ENCODE results near the gene COLEC12. TPM values are rescaled to one million over a fixed set of nuclear protein-coding genes. Genes with fewer than 3 reads are reported as not detected.

COLEC12 gene
- total RNA-seq, 2 donors from 2014 or later = not detected

DNA sequence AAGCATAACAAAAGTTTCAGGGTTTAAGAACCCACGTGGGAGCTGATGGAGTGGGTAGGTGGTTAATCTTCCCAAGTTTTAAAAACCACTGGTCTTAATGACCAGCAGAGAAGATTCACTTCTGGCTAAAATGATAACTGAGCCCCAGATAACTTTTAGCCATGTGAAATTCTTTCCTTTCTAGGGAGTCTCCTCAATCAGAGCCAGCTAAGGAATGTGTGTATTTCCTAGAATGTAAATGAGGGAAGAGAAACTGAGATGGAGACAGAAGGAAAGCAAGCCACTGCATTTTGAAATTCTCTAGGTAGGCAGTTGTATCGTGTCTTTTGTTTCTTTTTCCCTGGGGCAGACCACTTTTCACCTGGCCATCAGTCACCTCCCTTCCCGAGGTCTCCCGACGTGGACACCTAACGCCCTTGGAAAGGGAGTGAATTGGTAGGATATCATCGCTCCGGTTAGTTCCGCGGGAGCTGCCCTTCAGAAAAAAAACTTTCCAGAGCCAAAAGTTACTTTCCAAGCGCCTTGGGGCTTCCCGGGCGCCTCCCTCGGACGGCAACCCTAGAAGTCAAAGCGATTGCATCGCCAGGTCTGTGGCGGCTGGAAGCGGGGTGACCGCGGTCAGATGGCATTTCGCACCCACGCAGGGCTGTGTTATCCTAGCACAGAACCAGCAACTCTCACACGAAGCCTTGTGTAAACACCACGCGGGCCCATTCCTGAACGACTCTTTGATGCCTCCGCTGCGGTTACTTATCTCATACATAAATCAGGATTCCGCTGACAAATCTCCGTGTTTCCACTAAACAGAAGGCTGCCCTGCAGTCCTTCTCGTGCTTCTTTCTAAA, 1.3 kb downstream of the COLEC12 start:
- no peaks in the 10 kb centered on the region for H3K9me3 ChIP-seq (ENCODE audit: control insufficient read depth, low read length, poor library complexity, severe bottlenecking)
- Mint-ChIP-seq H3K4me1 (peaks cover 4% of the 10 kb centered on the region), H3K4me3 (peak overlapping the region; percentile 47), H3K27ac (no peak overlapping the region), H3K36me3 (ENCODE audit: low read depth) (no peaks in the 10 kb centered on the region), H3K27me3 (peaks cover 34% of the 10 kb centered on the region)
- DNase-seq (no peak), ATAC-seq (no peak)

DNA sequence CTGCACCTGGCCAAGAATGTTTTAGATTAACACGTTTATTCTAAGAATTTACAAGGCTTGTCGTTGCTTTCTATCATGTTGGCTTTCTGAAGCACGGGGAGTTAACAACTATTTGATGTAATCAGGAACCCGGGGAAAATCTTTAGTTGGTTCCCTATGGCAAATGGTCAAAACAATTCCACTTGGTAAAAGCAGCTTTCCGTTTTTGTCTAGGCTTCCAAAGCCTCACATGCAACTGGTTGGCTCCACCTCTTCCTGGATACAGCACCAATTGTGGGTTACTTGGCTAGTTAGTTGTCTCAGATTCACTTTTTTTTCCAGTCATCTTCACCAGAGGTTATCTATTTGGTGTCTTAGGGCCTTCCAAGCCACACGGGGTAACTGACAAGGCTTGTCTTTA, 2.8 kb downstream of the COLEC12 start:
- DNase-seq (no peak), ATAC-seq (no peak)
- Mint-ChIP-seq H3K36me3 (ENCODE audit: low read depth) (no peaks in the 10 kb centered on the region), H3K27ac (no peak overlapping the region), H3K27me3 (peaks cover 34% of the 10 kb centered on the region), H3K4me1 (peaks cover 4% of the 10 kb centered on the region), H3K4me3 (no peak overlapping the region)
- H3K9me3 ChIP-seq (ENCODE audit: control insufficient read depth, low read length, poor library complexity, severe bottlenecking) = no peaks in the 10 kb centered on the region

DNA sequence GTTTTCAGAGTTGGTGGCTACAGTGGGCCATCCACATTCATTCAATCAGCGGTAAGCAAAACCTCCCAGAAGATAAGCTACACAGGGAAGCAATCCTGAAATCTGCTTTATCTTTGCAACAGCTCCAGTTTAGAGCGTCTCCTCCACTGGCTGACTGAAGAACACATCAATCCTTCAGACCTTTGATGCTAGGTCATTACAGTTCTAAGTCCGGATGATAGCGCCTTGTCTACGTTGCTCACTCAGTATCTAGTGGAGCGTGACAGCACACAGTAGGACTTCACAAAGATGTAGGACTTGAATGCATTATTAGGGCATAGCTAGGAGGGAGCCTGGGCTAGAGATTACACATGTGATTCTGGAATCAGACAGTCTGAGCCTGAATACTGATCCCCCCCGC, 5.0 kb downstream of the COLEC12 start:
- H3K36me3 Mint-ChIP-seq (ENCODE audit: low read depth) = no peaks in the 10 kb centered on the region
- no peak overlapping the region for H3K27ac Mint-ChIP-seq
- H3K27me3 Mint-ChIP-seq = peaks cover 27% of the 10 kb centered on the region
- DNase-seq (no peak), ATAC-seq (no peak)
- H3K4me1 Mint-ChIP-seq = peaks cover 2% of the 10 kb centered on the region
- H3K4me3 Mint-ChIP-seq = no peak overlapping the region
- H3K9me3 ChIP-seq (ENCODE audit: control insufficient read depth, low read length, poor library complexity, severe bottlenecking) = no peaks in the 10 kb centered on the region

- Mint-ChIP-seq H3K4me1 (peaks cover 2% of the 10 kb centered on the region), H3K36me3 (ENCODE audit: low read depth) (no peaks in the 10 kb centered on the region), H3K27ac (no peak overlapping the region), H3K4me3 (no peak overlapping the region), H3K27me3 (peaks cover 30% of the 10 kb centered on the region)
- no peak for DNase-seq
- no peak for ATAC-seq
- H3K9me3 ChIP-seq (ENCODE audit: control insufficient read depth, low read length, poor library complexity, severe bottlenecking) = no peaks in the 10 kb centered on the region
Observed at GRCh38 chr18:495017-495416, 5.5 kb downstream of the COLEC12 start.

- ATAC-seq (no peak), DNase-seq (no peak)
- Mint-ChIP-seq H3K4me1 (peaks cover 2% of the 10 kb centered on the region), H3K36me3 (ENCODE audit: low read depth) (no peaks in the 10 kb centered on the region), H3K27me3 (peaks cover 31% of the 10 kb centered on the region), H3K27ac (no peak overlapping the region), H3K4me3 (no peak overlapping the region)
- no peaks in the 10 kb centered on the region for H3K9me3 ChIP-seq (ENCODE audit: control insufficient read depth, low read length, poor library complexity, severe bottlenecking)
Observed at GRCh38 chr18:493986-494983, 6.2 kb downstream of the COLEC12 start.

DNA sequence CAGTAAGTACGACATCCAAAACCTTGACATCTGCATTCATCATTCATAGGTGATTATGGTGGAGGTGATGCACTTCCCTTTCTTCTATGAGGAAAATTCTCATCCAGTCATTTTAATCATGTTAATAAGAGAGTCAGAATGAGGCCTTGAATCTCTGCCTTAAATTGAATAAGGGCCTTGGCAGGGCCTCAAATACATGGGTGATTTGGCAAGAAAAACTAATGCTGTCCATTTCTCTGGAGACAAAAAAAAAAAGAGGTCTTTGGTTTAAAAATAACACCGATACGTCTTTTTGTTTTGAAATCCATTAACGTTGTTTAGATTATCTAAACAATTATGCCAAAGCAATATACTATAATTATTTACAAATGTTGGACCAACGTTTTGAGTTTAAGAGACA, 8.1 kb downstream of the COLEC12 start:
- Mint-ChIP-seq H3K36me3 (ENCODE audit: low read depth) (no peaks in the 10 kb centered on the region), H3K4me3 (no peak overlapping the region), H3K27ac (no peak overlapping the region), H3K4me1 (peaks cover 2% of the 10 kb centered on the region), H3K27me3 (peaks cover 28% of the 10 kb centered on the region)
- ATAC-seq = no peak
- H3K9me3 ChIP-seq (ENCODE audit: control insufficient read depth, low read length, poor library complexity, severe bottlenecking) = no peaks in the 10 kb centered on the region
- DNase-seq = no peak

- DNase-seq (no peak), ATAC-seq (no peak)
- H3K4me3 Mint-ChIP-seq = no peak overlapping the region
- H3K4me1 Mint-ChIP-seq = peaks cover 2% of the 10 kb centered on the region
- H3K9me3 ChIP-seq (ENCODE audit: control insufficient read depth, low read length, poor library complexity, severe bottlenecking) = no peaks in the 10 kb centered on the region
- H3K27me3 Mint-ChIP-seq = peaks cover 35% of the 10 kb centered on the region
- H3K36me3 Mint-ChIP-seq (ENCODE audit: low read depth) = no peaks in the 10 kb centered on the region
- no peak overlapping the region for H3K27ac Mint-ChIP-seq
Observed at GRCh38 chr18:490624-491023, 9.9 kb downstream of the COLEC12 start.

- Mint-ChIP-seq H3K4me3 (no peak overlapping the region), H3K4me1 (peaks cover 2% of the 10 kb centered on the region), H3K27me3 (peaks cover 32% of the 10 kb centered on the region), H3K27ac (no peak overlapping the region), H3K36me3 (ENCODE audit: low read depth) (no peaks in the 10 kb centered on the region)
- ATAC-seq = no peak
- no peaks in the 10 kb centered on the region for H3K9me3 ChIP-seq (ENCODE audit: control insufficient read depth, low read length, poor library complexity, severe bottlenecking)
- DNase-seq = no peak
Observed at GRCh38 chr18:490024-490366, 10.5 kb downstream of the COLEC12 start.

DNA sequence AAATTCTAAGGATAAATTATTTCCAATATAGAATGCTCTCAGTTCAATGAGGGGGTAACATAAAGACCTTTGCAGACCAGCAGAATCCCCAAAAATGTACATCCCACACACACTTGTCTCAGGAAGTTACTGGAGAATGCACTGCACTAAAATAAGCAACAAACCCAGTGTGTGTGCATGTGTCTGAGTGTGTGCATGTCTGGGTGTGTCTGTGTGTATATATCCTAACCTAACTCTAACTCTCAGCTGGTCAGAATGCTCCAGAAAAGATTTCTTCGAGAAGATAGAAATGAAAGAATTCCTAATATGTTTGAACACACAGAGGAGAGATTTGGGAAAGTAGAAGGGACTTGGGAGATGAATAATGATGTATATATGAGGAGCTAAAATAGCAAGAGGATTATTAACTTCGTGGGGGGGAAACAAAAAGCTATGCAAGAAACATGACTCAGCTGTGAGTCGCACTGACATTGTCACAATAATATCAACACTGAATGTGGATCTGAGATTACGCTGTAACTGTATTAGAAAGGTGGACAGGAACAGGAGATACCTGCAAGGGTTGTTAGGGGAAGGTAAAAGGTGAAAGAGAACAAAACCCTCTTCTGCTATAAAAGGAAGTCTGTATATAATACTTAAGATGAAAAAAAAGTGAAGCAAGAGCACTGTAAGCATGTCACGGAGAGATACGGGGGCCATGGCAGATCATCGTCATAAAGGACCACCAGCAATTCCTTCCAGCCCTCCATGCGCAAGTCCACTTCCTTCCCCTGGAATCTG, 11.1 kb downstream of the COLEC12 start:
- peaks cover 33% of the 10 kb centered on the region for H3K27me3 Mint-ChIP-seq
- H3K4me3 Mint-ChIP-seq = no peak overlapping the region
- H3K36me3 Mint-ChIP-seq (ENCODE audit: low read depth) = no peaks in the 10 kb centered on the region
- H3K27ac Mint-ChIP-seq = no peak overlapping the region
- peaks cover 2% of the 10 kb centered on the region for H3K4me1 Mint-ChIP-seq
- no peaks in the 10 kb centered on the region for H3K9me3 ChIP-seq (ENCODE audit: control insufficient read depth, low read length, poor library complexity, severe bottlenecking)
- ATAC-seq = no peak
- DNase-seq = no peak

GRCh38 chr18:486929-487740, 13.4 kb downstream of the COLEC12 start:
- Mint-ChIP-seq H3K27me3 (peaks cover 44% of the 10 kb centered on the region), H3K27ac (no peak overlapping the region), H3K36me3 (ENCODE audit: low read depth) (no peaks in the 10 kb centered on the region), H3K4me1 (peaks cover 2% of the 10 kb centered on the region), H3K4me3 (no peak overlapping the region)
- no peak for ATAC-seq
- no peaks in the 10 kb centered on the region for H3K9me3 ChIP-seq (ENCODE audit: control insufficient read depth, low read length, poor library complexity, severe bottlenecking)
- DNase-seq = no peak

DNA sequence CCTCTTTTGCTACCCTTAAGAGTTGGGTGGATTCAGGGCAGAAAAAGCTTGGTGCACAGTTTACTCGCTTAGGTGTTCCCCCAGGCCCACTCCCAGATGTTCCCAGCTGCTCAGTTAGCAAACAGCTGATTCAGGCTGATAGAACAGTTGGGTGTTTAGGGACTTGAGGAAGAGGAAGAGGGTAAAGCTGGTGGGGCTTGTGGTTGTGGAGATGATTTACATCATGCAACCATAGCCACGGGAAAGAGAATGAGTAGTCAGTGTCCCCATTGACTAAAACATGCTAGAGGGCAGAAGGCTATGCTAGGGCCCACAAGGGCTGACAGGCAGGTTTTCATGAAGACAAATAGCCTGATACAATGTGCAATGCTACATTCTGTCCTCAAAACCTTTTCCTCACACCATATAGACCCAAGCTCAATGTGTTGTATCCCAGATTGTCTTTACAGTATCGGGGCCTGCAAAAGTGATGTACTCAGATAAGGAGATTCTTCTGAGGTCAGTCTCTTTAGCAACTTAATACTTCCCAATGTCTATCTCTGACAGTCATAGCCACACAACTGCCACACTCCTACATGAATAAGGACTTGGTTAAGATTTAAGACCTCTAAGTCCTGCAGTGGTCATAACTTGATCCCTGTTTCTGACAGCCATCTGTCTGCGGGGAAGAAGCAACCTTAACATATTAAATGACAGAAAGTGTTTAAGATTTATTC, 15.6 kb downstream of the COLEC12 start:
- no peak for DNase-seq
- no peaks in the 10 kb centered on the region for H3K9me3 ChIP-seq (ENCODE audit: control insufficient read depth, low read length, poor library complexity, severe bottlenecking)
- ATAC-seq = no peak
- Mint-ChIP-seq H3K4me1 (peaks cover 2% of the 10 kb centered on the region), H3K27ac (no peak overlapping the region), H3K27me3 (peaks cover 59% of the 10 kb centered on the region), H3K4me3 (no peak overlapping the region), H3K36me3 (ENCODE audit: low read depth) (peaks cover 2% of the 10 kb centered on the region)

GRCh38 chr18:478681-479080, 21.8 kb downstream of the COLEC12 start:
- Mint-ChIP-seq H3K27ac (no peak overlapping the region), H3K36me3 (ENCODE audit: low read depth) (peaks cover 3% of the 10 kb centered on the region), H3K4me1 (no peaks in the 10 kb centered on the region), H3K4me3 (no peak overlapping the region), H3K27me3 (peaks cover 72% of the 10 kb centered on the region)
- no peak for ATAC-seq
- no peaks in the 10 kb centered on the region for H3K9me3 ChIP-seq (ENCODE audit: control insufficient read depth, low read length, poor library complexity, severe bottlenecking)
- DNase-seq = no peak

Data from T-helper 17 cell (primary cell).